Activated CD8-positive, alpha-beta memory T cell treated with anti-CD3 and anti-CD28 coated beads, Interleukin-2, amount 50 U/mL, for 24 hours (primary cell): ENCODE data around the gene SSR1.
"Not testable (repeated sequence)": the region's sequence is repeated elsewhere in the genome, so short reads cannot be mapped to it uniquely, and the experiment has no call there.

Experiments
- DNase-seq: peaks from one replicate; pipeline ENCODE4 v3.0.0-alpha.2; 2020; ENCODE audit errors: extremely low read depth

The SSR1 gene

GRCh38 chr6:7317538-7317937 is 4.5 kb upstream of the SSR1 start:
- DNase-seq, result no peak

GRCh38 chr6:7316658-7317533 is 3.9 kb upstream of the SSR1 start:
- DNase-seq, result no peak

GRCh38 chr6:7315948-7316365 is 3.0 kb upstream of the SSR1 start:
- no peak for DNase-seq

- not testable (repeated sequence) for DNase-seq
Measured at GRCh38 chr6:7315087-7315947, 2.3 kb upstream of the SSR1 start.

- no peak for DNase-seq
Measured at GRCh38 chr6:7314414-7314813, 1.4 kb upstream of the SSR1 start.

- no peak for DNase-seq
Measured at GRCh38 chr6:7313505-7314165, 636 bp upstream of the SSR1 start.

- no peak for DNase-seq
Measured at GRCh38 chr6:7311917-7312615, 933 bp downstream of the SSR1 start.

GRCh38 chr6:7311176-7311575 is 1.8 kb downstream of the SSR1 start:
- DNase-seq, result no peak

- DNase-seq, result no peak
Measured at GRCh38 chr6:7309050-7309449, 3.9 kb downstream of the SSR1 start.

GRCh38 chr6:7307533-7307932 is 5.5 kb downstream of the SSR1 start:
- DNase-seq, result no peak

- DNase-seq, result no peak
Measured at GRCh38 chr6:7304821-7305220, 8.2 kb downstream of the SSR1 start.

- DNase-seq, result no peak
Measured at GRCh38 chr6:7301702-7302101, 11.3 kb downstream of the SSR1 start.

- no peak for DNase-seq
Measured at GRCh38 chr6:7300926-7301325, 12.1 kb downstream of the SSR1 start.

- DNase-seq, result no peak
Measured at GRCh38 chr6:7298113-7298512, 14.9 kb downstream of the SSR1 start.

- no peak for DNase-seq
Measured at GRCh38 chr6:7296602-7297001, 16.4 kb downstream of the SSR1 start.

GRCh38 chr6:7295916-7296315 is 17.1 kb downstream of the SSR1 start:
- DNase-seq, result no peak

- DNase-seq, result no peak
Measured at GRCh38 chr6:7292596-7293255, 20.3 kb downstream of the SSR1 start.

- DNase-seq, result no peak
Measured at GRCh38 chr6:7290079-7290478, 22.9 kb downstream of the SSR1 start.

- DNase-seq, result no peak
Measured at GRCh38 chr6:7285416-7285815, 27.6 kb downstream of the SSR1 start.

- no peak for DNase-seq
Measured at GRCh38 chr6:7283676-7284075, 29.3 kb downstream of the SSR1 start.
